Forelimb muscle (tissue), 1 donor: ENCODE results near the gene PARD3. TPM values are rescaled to one million over a fixed set of nuclear protein-coding genes. Genes with fewer than 3 reads are reported as not detected.
"Not testable (repeated sequence)": the region's sequence is repeated elsewhere in the genome, so short reads cannot be mapped to it uniquely, and the experiment has no call there.

Experiments used
- DNase-seq: peaks from one replicate; pipeline ENCODE4 v3.0.0-alpha.2; 2013; ENCODE audit warnings: low read depth
- polyA plus RNA-seq: library from polyadenylated mRNA; unstranded; fragments of 120-200 nt; gene quantifications from one replicate; pipeline ENCODE4 v1.2.1, GENCODE V29; 2013; ENCODE audit not compliant: insufficient read length

Gene PARD3
- polyA plus RNA-seq, 1 donor: 40.0 TPM

DNA sequence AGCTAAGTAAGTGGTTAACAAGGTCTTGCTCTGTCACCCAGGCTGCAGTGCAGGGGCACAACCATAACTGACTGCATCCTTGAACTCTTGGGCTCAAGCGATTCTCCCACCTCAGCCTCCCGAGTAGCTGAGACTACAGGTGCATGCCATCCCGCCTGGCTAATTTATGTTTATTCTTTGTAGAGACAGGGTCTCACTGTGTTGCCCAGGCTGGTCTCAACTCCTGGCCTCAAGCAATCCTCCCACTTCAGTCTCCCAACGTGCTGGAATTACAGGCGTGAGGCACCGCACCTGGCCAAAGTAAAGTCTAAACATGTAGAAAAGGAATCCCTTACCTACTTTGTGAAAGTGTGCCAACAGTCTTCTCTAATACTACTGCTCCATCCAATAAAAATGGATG is 17.9 kb downstream of the PARD3 start:
- DNase-seq: no peak

DNA sequence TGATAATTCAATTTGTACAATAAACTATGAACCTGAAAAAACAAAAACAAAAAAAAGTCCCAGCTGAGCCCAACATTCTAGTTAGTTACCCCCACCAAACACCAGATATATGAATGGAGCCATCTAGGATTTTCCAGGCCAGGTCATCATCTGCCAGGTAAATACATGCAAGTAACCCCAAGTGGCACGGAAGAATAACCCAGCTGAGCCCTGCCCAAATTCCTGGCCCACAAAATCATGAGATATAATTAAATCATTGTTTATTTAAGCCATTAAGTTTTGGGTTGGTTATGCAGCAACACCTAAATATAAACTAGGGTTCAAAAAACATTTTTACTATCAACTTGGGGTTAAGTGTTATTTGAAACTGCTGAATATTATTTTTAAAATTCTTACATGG is 19.0 kb downstream of the PARD3 start:
- no peak for DNase-seq

- no peak for DNase-seq
These were observed 19.8 kb downstream of the PARD3 start for GRCh38 chr10:34795334-34795733.

DNA sequence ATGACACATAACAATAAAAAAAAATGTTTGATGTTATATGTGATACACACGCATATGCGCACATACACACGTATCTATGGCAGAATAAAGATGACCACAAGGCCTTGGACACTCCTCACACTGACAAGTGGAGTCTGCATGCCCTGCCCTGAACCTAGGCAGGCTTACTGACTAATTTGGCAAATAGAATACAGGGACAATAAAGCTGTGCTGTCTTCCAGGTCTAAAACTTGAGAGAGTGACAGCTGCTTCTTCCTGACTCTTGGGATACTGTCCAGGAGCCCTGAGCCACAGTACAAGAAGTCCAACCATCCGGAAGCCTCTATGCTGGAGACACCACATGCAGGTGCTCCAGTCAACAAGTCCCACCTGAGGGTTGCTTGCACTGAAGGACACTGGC is 20.3 kb downstream of the PARD3 start:
- no peak for DNase-seq

- DNase-seq: not testable (repeated sequence)
These were observed 21.5 kb downstream of the PARD3 start for GRCh38 chr10:34793581-34793980.

GRCh38 chr10:34792881-34793280 is 22.2 kb downstream of the PARD3 start:
- no peak for DNase-seq

DNA sequence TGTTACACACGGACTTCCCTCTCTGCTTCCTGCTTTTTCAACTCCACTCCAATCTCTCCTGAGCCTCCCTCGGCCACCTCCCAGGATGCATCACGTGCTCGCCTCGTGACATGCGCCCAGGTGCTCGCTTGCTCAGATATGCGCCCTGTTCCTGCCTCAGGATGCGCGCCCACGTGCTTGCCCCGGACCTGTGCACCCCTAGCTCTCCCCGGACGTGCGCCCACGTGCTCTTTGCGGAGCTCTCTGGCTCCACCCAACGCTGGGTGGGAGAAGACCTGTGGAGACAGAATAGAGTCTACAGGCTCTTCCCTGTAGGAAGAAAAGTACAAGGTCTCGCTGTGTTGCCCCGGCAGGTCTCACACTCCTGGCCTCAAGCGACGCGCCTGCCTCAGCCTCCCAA is 23.1 kb downstream of the PARD3 start:
- DNase-seq: no peak

GRCh38 chr10:34791228-34791627 is 23.9 kb downstream of the PARD3 start:
- no peak for DNase-seq

- DNase-seq: no peak
These were observed 25.1 kb downstream of the PARD3 start for GRCh38 chr10:34789966-34790506.

GRCh38 chr10:34786464-34786863 is 28.6 kb downstream of the PARD3 start:
- no peak for DNase-seq

- no peak for DNase-seq
These were observed 33.4 kb downstream of the PARD3 start for GRCh38 chr10:34781711-34782110.

DNA sequence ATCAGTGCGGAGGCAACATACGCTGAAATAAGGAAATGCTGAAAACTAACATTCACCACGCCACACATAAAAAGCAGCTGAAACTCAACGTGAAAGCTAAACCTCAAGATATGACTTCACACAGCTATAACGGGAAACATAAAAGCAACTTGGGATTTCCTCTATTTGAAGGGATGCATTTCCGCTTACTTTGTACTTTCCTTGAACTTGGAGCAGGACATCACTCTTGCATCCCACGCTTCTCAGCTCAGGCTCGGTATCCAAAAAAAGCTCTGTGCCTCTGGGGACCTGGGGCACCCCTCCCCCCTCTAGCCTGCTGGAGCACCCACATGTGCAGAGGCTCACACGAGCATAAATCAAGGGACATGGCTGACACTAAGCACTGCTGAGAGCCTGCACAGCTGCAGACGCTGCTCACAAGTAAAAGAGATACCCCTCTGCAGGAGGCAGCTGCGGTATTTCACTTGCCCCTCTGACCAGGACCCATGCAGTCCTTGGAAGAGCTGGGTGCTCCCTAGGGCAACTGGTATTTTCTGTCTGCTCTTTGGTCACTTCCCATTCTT is 34.2 kb downstream of the PARD3 start:
- DNase-seq: peak; percentile 60

- DNase-seq: no peak
These were observed 36.9 kb downstream of the PARD3 start for GRCh38 chr10:34778237-34778636.

DNA sequence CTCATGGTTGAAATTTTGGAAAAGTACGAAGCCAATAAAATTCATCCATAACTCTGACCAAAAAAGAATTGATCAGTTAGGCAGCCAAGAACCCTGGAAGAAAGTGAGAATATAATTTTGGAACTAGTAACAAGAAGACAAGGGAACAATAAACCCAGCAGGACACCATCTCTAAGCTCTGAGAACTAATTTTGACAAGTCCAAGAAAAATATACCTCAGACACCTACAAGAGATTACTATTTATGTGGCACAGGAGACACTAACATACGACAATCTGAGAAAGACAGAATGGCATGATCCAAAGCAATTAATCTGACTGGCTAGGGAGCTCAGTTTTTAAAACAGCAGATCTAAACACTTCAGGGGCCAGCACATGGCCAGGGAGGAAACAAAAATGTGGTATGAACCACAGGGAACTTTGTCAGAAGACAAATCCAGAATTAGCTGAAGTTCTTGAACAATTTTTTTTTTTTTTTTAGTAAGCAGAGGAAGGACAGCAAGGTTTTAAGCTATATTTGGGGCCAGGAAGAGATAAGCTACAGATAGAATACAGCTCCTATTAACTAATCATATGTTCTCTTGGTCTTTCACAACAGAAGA is 38.9 kb downstream of the PARD3 start:
- no peak for DNase-seq

GRCh38 chr10:34775044-34775637 is 40.0 kb downstream of the PARD3 start:
- DNase-seq: no peak

DNA sequence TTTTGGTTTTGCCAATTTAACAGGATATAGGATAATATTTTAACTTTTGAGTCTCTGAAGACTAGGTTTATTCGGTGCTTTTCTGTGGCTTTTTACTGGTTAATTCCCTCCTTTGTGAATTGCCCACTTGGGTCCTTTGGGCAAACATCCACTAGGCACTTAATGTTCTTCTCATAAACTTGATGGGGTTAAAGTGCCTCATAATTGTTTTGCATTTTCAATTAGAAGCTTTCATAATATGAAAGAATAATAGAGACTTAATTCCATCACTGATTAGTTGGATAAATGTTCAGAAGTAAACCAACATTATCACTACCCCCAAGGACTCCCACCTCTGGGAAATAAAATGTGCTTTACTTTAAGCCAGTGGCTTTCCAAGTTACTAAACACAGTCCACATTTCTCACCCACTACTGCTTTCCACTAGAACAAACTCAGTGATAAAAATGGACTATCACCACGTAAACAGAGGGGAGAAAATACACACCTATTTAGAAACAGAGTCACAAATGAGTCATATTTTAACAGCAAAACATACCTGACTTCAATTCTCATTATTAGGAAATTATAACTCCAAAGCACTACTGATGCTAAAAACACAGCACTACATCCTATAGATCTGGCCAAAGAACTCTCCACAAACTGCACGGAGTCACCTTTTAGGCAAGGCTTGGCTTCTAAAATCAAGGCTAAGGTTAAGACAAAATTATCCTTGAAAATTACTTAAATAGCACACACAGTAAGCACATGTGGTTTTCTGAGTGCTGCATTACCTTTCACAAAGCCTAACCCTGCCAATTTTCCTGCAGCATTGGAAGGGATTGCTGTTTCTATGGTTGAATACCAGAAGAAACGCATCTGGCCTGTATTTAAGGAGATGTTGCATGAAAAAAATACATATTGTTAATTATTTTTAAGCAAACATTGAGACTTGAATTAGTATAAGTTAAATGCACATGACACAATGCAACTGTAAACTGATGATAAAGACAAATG is 41.2 kb downstream of the PARD3 start:
- no peak for DNase-seq

DNA sequence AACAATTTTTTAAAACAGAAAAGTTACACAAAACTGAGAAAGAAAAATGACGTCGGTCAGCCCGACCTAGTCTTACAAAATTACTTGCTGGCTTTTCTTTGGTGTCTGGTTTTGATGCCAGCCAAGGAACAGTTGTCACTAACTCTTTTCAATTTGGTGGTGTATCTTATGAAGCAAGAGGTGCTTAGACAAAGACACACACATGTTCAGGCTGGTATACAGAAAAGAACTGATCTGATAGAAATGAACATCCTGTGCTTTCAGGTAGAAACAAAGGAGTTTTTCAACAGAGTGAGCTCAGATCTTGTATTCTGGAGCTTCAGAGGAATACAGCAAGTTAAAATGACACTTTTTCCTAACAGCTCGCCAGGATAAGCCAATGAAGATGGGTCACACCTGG is 43.6 kb downstream of the PARD3 start:
- no peak for DNase-seq

- no peak for DNase-seq
These were observed 44.0 kb downstream of the PARD3 start for GRCh38 chr10:34771106-34771505.

- DNase-seq: no peak
These were observed 45.2 kb downstream of the PARD3 start for GRCh38 chr10:34769899-34770298.

DNA sequence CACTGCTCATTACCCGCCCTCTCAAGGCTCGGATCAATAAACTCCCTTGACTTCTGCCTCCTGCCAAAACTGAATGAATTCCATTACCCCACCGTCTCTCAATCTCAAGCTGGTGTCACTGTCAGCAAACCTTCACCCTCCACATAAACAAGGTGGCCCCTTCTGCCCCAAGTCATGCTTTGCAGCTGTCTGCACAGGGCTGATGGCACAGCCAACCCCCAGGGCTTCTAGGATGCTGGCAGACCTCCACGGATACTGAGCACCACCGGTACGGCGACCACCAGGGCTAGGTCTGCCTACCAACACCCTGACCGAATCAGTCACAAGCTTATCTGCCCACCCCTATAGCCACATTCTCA is 46.1 kb downstream of the PARD3 start:
- DNase-seq: no peak

DNA sequence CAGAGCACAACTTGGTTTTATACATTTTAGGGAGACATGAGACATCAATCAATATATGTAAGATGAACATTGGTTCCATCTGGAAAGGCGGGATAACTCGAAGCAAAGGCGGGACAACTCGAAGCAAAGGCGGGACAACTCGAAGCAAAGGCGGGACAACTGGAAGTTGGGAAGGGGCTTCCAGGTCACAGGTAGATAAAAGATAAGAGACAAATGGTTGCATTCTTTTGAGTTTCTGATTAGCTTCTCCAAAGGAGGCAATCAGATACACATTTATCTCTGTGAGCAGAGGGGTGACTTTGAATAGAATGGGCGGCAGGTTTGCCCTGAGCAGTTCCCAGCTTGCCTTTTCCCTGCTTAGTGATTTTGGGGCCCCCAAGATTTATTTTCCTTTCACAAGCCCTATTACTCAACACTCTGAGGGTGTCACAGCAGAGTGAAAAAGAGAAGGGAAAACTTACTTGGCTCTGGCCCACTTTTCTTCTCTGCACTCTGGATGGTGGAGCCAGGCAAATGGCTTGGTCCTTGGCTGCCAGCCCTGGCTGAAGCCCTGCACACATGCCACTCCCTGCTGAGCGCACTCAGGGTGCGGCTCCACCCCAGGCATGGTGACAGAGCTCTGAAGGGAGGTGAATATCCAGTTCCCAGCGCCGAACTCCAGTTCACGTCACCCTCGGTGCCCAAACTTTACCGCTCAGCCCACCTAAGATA is 46.7 kb downstream of the PARD3 start:
- no peak for DNase-seq
